ENCODE results near the gene FRMD3.

DNA sequence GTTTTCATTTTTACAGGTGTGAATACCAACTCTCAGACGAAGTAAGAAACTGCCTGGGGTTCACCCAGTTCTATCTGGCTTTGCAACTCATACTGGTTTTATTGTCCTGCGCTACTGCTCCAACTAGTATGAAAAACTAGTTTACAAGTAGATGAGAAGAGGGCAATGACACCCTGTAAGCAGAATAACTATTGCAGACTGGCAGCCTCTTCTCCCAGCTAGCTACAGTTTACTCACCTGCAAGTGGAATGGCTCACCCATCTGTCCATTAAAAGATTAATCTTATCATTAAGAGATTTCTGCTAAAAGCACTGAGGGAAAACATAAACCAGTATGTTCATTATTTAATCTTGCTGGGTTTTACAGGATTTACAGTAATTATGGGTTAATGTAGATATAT, 113.4 kb downstream of the FRMD3 start:
- TF ChIP-seq POLR2A (IDR thresholded peaks at IDR 0.05) = no peak
- TF ChIP-seq, protein P1, sequence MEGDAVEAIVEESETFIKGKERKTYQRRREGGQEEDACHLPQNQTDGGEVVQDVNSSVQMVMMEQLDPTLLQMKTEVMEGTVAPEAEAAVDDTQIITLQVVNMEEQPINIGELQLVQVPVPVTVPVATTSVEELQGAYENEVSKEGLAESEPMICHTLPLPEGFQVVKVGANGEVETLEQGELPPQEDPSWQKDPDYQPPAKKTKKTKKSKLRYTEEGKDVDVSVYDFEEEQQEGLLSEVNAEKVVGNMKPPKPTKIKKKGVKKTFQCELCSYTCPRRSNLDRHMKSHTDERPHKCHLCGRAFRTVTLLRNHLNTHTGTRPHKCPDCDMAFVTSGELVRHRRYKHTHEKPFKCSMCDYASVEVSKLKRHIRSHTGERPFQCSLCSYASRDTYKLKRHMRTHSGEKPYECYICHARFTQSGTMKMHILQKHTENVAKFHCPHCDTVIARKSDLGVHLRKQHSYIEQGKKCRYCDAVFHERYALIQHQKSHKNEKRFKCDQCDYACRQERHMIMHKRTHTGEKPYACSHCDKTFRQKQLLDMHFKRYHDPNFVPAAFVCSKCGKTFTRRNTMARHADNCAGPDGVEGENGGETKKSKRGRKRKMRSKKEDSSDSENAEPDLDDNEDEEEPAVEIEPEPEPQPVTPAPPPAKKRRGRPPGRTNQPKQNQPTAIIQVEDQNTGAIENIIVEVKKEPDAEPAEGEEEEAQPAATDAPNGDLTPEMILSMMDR (IDR thresholded peaks at IDR 0.05) = no peak
